OCI-LY3 (cell line): ENCODE results near the gene GARIN5A.

Experiments
- EZH2phosphoT487 ChIP-seq: fragments of 200-600 bp; shearing (Covaris generic); IDR thresholded peaks from 2 replicates; pipeline ENCODE4 v1.6.1; 2018; ENCODE audit warnings: antibody characterized with exemption, mixed run types, low read depth
- TF ChIP-seq, protein P1 (sequence below): fragments of 200-600, 300-600 bp; sonication (generic); IDR thresholded peaks from 2 replicates; pipeline ENCODE4 v1.5.1; 2014; ENCODE audit warnings: antibody characterized with exemption, low read length, low read depth

DNA sequence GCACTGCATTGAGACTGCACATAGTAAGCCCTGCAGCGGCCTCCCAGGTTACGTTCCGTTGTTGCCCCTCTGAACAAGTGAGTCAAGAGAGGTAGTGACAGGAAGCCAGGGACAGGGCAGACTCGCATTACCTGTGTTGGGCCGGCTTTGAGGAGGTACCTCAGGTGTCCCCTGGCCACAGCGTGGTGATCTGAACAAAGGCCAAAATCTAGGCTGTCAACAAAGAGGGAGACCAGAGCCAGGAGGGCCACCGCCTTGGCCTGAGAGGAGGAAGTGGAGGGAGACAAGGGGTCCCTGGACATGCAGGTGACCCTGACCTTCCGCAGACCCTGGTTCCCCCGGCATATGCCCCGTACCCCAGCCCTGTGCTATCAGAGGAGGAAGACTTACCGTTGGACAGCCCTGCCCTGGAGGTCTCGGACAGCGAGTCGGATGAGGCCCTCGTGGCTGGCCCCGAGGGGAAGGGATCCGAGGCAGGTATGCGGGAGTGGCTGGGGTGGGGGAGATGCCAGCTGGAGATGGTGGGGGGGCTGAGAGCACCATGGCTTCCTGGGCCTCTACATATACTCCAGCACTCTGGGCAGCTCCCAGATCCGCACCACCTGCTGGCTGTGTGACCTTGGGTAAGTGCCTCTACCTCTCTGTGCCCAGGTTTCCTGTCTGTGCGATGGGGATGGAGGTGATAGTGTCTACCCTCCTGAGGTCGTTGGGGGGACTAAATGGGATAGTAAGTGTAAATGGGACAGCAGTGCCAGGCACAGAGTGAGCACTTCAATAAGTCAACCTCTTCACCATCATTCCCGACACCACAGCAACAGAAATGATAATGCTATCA lies 53.2 kb downstream of the GARIN5A start:
- TF ChIP-seq, protein P1, sequence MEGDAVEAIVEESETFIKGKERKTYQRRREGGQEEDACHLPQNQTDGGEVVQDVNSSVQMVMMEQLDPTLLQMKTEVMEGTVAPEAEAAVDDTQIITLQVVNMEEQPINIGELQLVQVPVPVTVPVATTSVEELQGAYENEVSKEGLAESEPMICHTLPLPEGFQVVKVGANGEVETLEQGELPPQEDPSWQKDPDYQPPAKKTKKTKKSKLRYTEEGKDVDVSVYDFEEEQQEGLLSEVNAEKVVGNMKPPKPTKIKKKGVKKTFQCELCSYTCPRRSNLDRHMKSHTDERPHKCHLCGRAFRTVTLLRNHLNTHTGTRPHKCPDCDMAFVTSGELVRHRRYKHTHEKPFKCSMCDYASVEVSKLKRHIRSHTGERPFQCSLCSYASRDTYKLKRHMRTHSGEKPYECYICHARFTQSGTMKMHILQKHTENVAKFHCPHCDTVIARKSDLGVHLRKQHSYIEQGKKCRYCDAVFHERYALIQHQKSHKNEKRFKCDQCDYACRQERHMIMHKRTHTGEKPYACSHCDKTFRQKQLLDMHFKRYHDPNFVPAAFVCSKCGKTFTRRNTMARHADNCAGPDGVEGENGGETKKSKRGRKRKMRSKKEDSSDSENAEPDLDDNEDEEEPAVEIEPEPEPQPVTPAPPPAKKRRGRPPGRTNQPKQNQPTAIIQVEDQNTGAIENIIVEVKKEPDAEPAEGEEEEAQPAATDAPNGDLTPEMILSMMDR, result no peak
- TF ChIP-seq EZH2phosphoT487, result no peak
